Measurements from ENCODE around the gene DNM3. TPM values are rescaled to one million over a fixed set of nuclear protein-coding genes. Genes with fewer than 3 reads are reported as not detected.
A peak's percentile ranks its signal among the peaks of the same experiment; 100 is the strongest.

Gene DNM3
- polyA plus RNA-seq, 1 of the 3 experiments (the other 2 are of a cell fraction), result 0.43 TPM

DNA sequence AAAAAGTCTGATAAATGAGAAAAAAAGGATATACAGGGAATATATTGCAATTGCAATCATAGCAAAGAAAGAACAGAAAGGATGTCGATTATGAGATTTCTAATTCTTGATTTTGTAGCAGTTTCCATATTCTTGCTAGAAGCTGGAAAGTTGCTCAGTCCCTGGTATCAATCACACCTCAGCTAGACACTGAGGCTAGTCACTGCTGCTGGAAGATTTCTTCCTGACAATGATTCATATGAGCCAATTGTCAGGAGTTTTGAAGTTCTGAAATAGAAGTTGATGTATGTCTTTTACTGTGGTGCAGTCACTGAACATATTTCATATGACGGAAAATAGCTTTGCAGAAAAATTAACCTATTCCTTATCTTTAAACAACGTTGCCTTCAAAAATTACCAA lies 370.8 kb downstream of the DNM3 start:
- H3K4me1 ChIP-seq (ENCODE audit: control insufficient read depth in 1 of 2, insufficient read depth in 2 of 2, low read depth in 1 of 2, low read length in 1 of 2), result no peaks in the 10 kb centered on the region; a peak in 1 of 4 replicates
- no peaks in the 10 kb centered on the region for H3K9me2 ChIP-seq
- TF ChIP-seq TAF1 (IDR thresholded peaks at IDR 0.05; ENCODE audit: borderline replicate concordance, low read depth, low read length), result no peak
- TF ChIP-seq, protein P1, sequence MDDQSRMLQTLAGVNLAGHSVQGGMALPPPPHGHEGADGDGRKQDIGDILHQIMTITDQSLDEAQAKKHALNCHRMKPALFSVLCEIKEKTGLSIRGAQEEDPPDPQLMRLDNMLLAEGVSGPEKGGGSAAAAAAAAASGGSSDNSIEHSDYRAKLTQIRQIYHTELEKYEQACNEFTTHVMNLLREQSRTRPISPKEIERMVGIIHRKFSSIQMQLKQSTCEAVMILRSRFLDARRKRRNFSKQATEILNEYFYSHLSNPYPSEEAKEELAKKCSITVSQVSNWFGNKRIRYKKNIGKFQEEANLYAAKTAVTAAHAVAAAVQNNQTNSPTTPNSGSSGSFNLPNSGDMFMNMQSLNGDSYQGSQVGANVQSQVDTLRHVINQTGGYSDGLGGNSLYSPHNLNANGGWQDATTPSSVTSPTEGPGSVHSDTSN (IDR thresholded peaks at IDR 0.05), result peak; percentile 30
- no peaks in the 10 kb centered on the region for H3K9me3 ChIP-seq
- H3K36me3 ChIP-seq (replicated peaks in 1 of 2; ENCODE audit: control insufficient read depth in 1 of 2, insufficient read depth in 2 of 2, low read length in 1 of 2), result no peaks in the 10 kb centered on the region
- H4K20me1 ChIP-seq (ENCODE audit: insufficient read depth), result no peaks in the 10 kb centered on the region
- ChIA-PET POLR2A (no interaction called here), CTCF (interaction anchor here (0.7 kb wide), 1 partner anchor 1349 kb away, joined by 3 read pairs; no protein-coding TSS in a partner anchor)
- no peaks in the 10 kb centered on the region for H3K79me2 ChIP-seq (ENCODE audit: insufficient read depth)
- H3F3A ChIP-seq (replicated peaks; ENCODE audit: insufficient read depth), result no peaks in the 10 kb centered on the region
- DNase-seq, result no peak
- no peak overlapping the region for H3K4me2 ChIP-seq
- no peak overlapping the region for H3K4me3 ChIP-seq (ENCODE audit: low read depth in 2 of 2, low read length in 1 of 2)
- H3K9ac ChIP-seq, result no peak overlapping the region
- WGBS (ENCODE audit: low lambda C conversion rate), result 69% methylated on average over 3 of the region's 3 CpGs
- H3K27me3 ChIP-seq (ENCODE audit: insufficient read depth), result no peaks in the 10 kb centered on the region
- H2AFZ ChIP-seq (ENCODE audit: low read depth), result no peak overlapping the region
- no peak overlapping the region for H3K27ac ChIP-seq (ENCODE audit: low read depth in 2 of 2, low read length in 1 of 2)

DNA sequence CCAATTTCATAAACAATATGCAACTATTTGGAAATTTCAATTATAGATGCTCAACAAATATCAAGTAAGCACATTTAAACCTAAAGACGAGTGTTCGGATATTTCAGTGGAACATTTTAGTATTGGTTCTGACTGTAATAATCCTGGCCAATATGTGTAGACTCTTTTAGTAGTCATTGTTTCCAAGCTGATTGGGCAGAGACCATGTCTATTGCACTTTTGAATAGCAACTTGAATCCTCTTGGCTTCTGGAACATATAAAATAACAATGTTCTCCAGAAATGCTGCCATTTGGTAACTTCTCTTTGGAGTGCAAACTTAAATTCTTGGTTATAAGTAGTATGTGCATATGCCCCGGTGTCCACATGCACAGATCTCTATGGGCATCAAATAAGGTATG lies 373.7 kb downstream of the DNM3 start:
- Histone ChIP-seq H3K27ac (ENCODE audit: low read depth in 2 of 2, low read length in 1 of 2) (no peak overlapping the region), H3K27me3 (ENCODE audit: insufficient read depth) (no peaks in the 10 kb centered on the region), H2AFZ (ENCODE audit: low read depth) (no peak overlapping the region), H3K4me1 (ENCODE audit: control insufficient read depth in 1 of 2, insufficient read depth in 2 of 2, low read depth in 1 of 2, low read length in 1 of 2) (no peaks in the 10 kb centered on the region; a peak in 1 of 4 replicates), H3K9me2 (no peaks in the 10 kb centered on the region), H3K9ac (no peak overlapping the region), H3K4me3 (ENCODE audit: low read depth in 2 of 2, low read length in 1 of 2) (no peak overlapping the region), H3K36me3 (replicated peaks in 1 of 2; ENCODE audit: control insufficient read depth in 1 of 2, insufficient read depth in 2 of 2, low read length in 1 of 2) (no peaks in the 10 kb centered on the region), H3F3A (replicated peaks; ENCODE audit: insufficient read depth) (no peaks in the 10 kb centered on the region), H4K20me1 (ENCODE audit: insufficient read depth) (no peaks in the 10 kb centered on the region), H3K79me2 (ENCODE audit: insufficient read depth) (no peaks in the 10 kb centered on the region), H3K9me3 (no peaks in the 10 kb centered on the region), H3K4me2 (no peak overlapping the region)
- DNase-seq, result no peak
- WGBS (ENCODE audit: low lambda C conversion rate), result 87% methylated on average over 3 of the region's 3 CpGs
- ChIA-PET POLR2A (no interaction called here), CTCF (interaction anchor here (0.9 to 1.4 kb wide), 2 partner anchors 14 to 21 kb away, joined by 3 to 4 read pairs; no protein-coding TSS in a partner anchor)
- TF ChIP-seq MEF2A (IDR thresholded peaks at IDR 0.05; ENCODE audit: borderline replicate concordance, low read depth), result no peak
- TF ChIP-seq EP300 (IDR thresholded peaks at IDR 0.05; ENCODE audit: borderline replicate concordance in 1 of 2, low read depth in 1 of 2, low read length in 1 of 2), result no peak
- no peak for TF ChIP-seq JUND (IDR thresholded peaks at IDR 0.05)
- TF ChIP-seq IRF3 (IDR thresholded peaks at IDR 0.05; ENCODE audit: low read depth, low read length), result no peak
- no peak for TF ChIP-seq MXI1 (IDR thresholded peaks at IDR 0.05; ENCODE audit: low read depth, low read length)
- no peak for TF ChIP-seq CHD2 (IDR thresholded peaks at IDR 0.05; ENCODE audit: low read length, partially characterized antibody)
- no peak for TF ChIP-seq TEAD4 (IDR thresholded peaks at IDR 0.05; ENCODE audit: borderline replicate concordance, insufficient read depth)
- TF ChIP-seq EZH2phosphoT487 (IDR thresholded peaks at IDR 0.05; ENCODE audit: borderline replicate concordance, low read depth), result no peak
